Left ventricle myocardium inferior (tissue), 1 donor: Measurements from ENCODE around the gene MON1B. TPM values are rescaled to one million over a fixed set of nuclear protein-coding genes. Genes with fewer than 3 reads are reported as not detected.

Experiments
- DNase-seq: peaks from one replicate; pipeline ENCODE4 v3.0.0-alpha.2; 2020
- H3K27ac ChIP-seq: fragments of 200-600 bp; replicated peaks from 2 replicates; pipeline ENCODE4 v1.8.0; 2021
- H3K27me3 ChIP-seq: fragments of 200-600 bp; 2 replicates; pipeline ENCODE4 v1.8.0; 2021; ENCODE audit warnings: low read depth
- H3K36me3 ChIP-seq: fragments of 200-600 bp; 2 replicates; pipeline ENCODE4 v1.8.0; 2021
- H3K4me1 ChIP-seq: fragments of 200-600 bp; 2 replicates; pipeline ENCODE4 v1.8.0; 2021
- H3K4me3 ChIP-seq: fragments of 200-600 bp; 2 replicates; pipeline ENCODE4 v1.8.0; 2021; ENCODE audit warnings: mild to moderate bottlenecking, moderate library complexity
- H3K9me3 ChIP-seq: fragments of 200-600 bp; replicated peaks from 2 replicates; pipeline ENCODE4 v1.8.0; 2021
- CTCF ChIP-seq: fragments of 200-600 bp; IDR thresholded peaks from 2 replicates; pipeline ENCODE4 v1.8.0; 2021; ENCODE audit warnings: antibody characterized with exemption, mild to moderate bottlenecking, borderline replicate concordance
- intact Hi-C: fragments of 100-400 bp; cut with micrococcal nuclease; formaldehyde crosslinking; loops from one replicate; pipeline ENCODE4 v1.11.0; 2022
- total RNA-seq: library from RNA; stranded (reverse); fragmentation: NEBNext Ultra II Directional; extraction: Animal tissue kit (Norgen Biotek cat#: 25700); gene quantifications from one replicate; pipeline ENCODE4 v1.2.1, GENCODE V29; 2021
- donor health status: DM: no; HTN: yes; CAD: no; lungs with severe emphysema.

Gene MON1B
- total RNA-seq, 1 donor from 2014 or later, result 16.8 TPM

- Histone ChIP-seq H3K4me1 (peaks cover 36% of the 10 kb centered on the region), H3K36me3 (peaks cover 55% of the 10 kb centered on the region), H3K27me3 (no peaks in the 10 kb centered on the region), H3K4me3 (no peak overlapping the region), H3K9me3 (no peaks in the 10 kb centered on the region), H3K27ac (no peak overlapping the region)
- intact Hi-C loops, result no loop called here
- TF ChIP-seq CTCF, result no peak
- no peak for DNase-seq
Measured at GRCh38 chr16:77193377-77193776, 2.4 kb downstream of the MON1B start.

- no peak for TF ChIP-seq CTCF
- H3K27ac ChIP-seq, result no peak overlapping the region
- H3K36me3 ChIP-seq, result peaks cover 67% of the 10 kb centered on the region
- no peak overlapping the region for H3K4me3 ChIP-seq
- H3K4me1 ChIP-seq, result peaks cover 34% of the 10 kb centered on the region
- DNase-seq, result no peak
- H3K9me3 ChIP-seq, result no peaks in the 10 kb centered on the region
- intact Hi-C loops, result no loop called here
- no peaks in the 10 kb centered on the region for H3K27me3 ChIP-seq
Measured at GRCh38 chr16:77194295-77195231, 3.6 kb downstream of the MON1B start.

- Histone ChIP-seq H3K27ac (no peak overlapping the region), H3K27me3 (no peaks in the 10 kb centered on the region), H3K4me1 (peaks cover 25% of the 10 kb centered on the region), H3K9me3 (no peaks in the 10 kb centered on the region), H3K4me3 (no peak overlapping the region), H3K36me3 (peaks cover 71% of the 10 kb centered on the region)
- intact Hi-C loops, result no loop called here
- DNase-seq, result no peak
- TF ChIP-seq CTCF, result no peak
Measured at GRCh38 chr16:77195411-77195810, 4.4 kb downstream of the MON1B start.

GRCh38 chr16:77197747-77198146, 6.8 kb downstream of the MON1B start:
- Histone ChIP-seq H3K9me3 (no peaks in the 10 kb centered on the region), H3K27ac (no peak overlapping the region), H3K36me3 (peaks cover 71% of the 10 kb centered on the region), H3K27me3 (no peaks in the 10 kb centered on the region), H3K4me3 (no peak overlapping the region), H3K4me1 (peaks cover 6% of the 10 kb centered on the region)
- intact Hi-C loops, result no loop called here
- no peak for DNase-seq
- TF ChIP-seq CTCF, result no peak

- no peak within 1 kb of the TSS for H3K4me3 ChIP-seq
- no peak for TF ChIP-seq CTCF
Measured at GRCh38 chr16:77199211-77199610, 8.2 kb downstream of the MON1B start, which contains the start of gene SYCE1L. SYCE1L (plus strand) TSS chr16:77199408; CDS start chr16:77199452, 44 bp downstream.

More at GRCh38 chr16:77199211-77199610, 8.2 kb downstream of the MON1B start, which contains the start of gene SYCE1L:
- DNase-seq, result no peak
- Histone ChIP-seq H3K9me3 (no peaks in the 10 kb centered on the region), H3K27me3 (no peaks in the 10 kb centered on the region), H3K36me3 (peaks cover 57% of the 10 kb centered on the region), H3K4me1 (no peaks in the 10 kb centered on the region), H3K27ac (no peak within 1 kb of the TSS)
- intact Hi-C loops, result no loop called here
